ENCODE measurements around the gene ACTN1.

ACTN1 gene

DNA sequence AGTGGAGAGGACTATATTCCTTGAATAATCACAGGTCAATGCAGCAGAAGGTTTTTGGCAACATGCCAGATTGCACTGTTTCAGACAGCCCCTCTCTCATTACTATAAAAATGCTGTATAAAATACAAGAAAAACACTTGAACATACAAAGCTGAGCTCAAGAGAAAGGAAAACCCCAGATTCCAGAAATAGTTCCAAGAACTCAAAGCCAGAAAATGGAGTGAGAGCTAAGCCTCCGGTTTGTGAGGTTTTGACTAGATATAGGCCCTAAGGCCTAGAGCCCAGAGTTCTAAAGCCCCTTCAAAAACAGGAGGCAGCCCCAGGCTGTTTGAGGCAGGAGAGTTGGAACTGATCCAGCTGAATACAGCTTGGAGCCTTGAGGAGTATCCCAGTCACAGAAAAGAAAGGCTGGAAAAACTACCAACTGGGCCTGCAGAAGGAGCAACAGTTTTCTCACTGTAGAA, 29.4 kb upstream of the ACTN1 start:
- TF ChIP-seq PAX5 (IDR thresholded peaks at IDR 0.05; ENCODE audit: insufficient read depth, low read length, severe bottlenecking), result no peak
- TF ChIP-seq POU2F2 (IDR thresholded peaks at IDR 0.05; ENCODE audit: low read depth, low read length), result no peak
- no peak for TF ChIP-seq POLR2AphosphoS5 (IDR thresholded peaks at IDR 0.05; ENCODE audit: low read depth, low read length)
- no peak for TF ChIP-seq SPI1 (IDR thresholded peaks at IDR 0.05; ENCODE audit: low read depth, low read length)
- no peak for TF ChIP-seq POLR2A (IDR thresholded peaks at IDR 0.05; ENCODE audit: low read depth, low read length)
- no peak for TF ChIP-seq TAF1 (IDR thresholded peaks at IDR 0.05; ENCODE audit: low read depth, low read length)
- no peak for DNase-seq (ENCODE audit: insufficient read length, low spot score)
- FAIRE-seq, result no peak

DNA sequence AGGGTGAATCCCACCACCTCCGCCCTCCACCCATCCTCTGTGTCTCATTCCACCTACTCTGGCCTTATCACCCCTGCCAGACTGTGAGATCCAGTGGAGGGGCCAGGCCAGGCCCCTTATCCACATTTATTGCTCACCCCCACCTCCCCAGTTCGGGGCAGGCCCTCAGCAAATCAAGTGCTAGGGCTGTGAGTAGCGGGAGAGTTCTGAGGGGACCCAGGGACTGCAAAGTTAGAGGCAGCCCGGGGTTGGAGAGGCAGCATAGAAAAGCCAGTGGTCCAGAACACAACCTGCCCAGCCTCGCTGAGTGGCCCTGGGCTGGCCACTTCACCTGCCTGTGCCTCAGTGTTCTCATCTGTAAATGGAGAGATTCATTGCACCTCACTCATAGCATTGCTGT, 27.2 kb upstream of the ACTN1 start:
- no peak for TF ChIP-seq POLR2AphosphoS5 (IDR thresholded peaks at IDR 0.05; ENCODE audit: low read depth, low read length)
- no peak for TF ChIP-seq POLR2A (IDR thresholded peaks at IDR 0.05; ENCODE audit: low read depth, low read length)
- TF ChIP-seq SPI1 (IDR thresholded peaks at IDR 0.05; ENCODE audit: low read depth, low read length), result no peak
- no peak for TF ChIP-seq POU2F2 (IDR thresholded peaks at IDR 0.05; ENCODE audit: low read depth, low read length)
- TF ChIP-seq PAX5 (IDR thresholded peaks at IDR 0.05; ENCODE audit: insufficient read depth, low read length, severe bottlenecking), result no peak
- TF ChIP-seq TAF1 (IDR thresholded peaks at IDR 0.05; ENCODE audit: low read depth, low read length), result no peak
- FAIRE-seq (no peak), DNase-seq (ENCODE audit: insufficient read length, low spot score) (no peak)

DNA sequence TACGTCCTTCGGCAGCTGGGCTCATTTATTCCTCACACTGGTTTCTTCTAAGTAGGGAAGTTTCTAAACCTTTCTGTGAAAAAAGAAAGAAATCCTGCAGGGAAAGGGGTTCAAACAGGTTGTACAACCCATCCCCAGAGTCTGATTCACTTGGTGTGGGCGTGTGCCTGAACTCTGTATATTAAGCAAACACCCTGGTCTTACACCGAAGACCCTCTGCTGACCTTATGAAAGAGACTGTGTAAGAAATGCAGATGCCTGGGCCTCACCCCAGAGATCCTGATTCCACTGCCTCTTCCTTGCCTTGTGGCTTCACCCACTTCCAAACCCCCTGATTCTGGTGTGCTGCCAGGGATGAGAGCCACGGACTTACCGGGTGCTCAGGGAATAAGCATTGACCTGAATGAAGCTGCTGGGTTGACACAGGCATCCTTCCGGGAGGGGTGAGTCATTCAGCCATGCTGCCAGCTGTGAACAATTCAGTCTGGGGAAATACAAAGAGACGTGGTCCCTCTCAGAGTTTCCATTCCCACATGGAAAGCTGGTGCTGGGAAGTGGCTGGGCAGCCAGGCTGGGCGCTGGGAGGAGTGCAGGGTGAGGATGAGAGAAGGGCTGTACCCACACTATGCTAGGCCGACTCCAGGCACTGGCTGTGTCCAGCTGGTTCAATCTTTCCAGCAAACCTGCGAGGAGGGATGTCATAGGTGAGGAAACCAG, 26.5 kb upstream of the ACTN1 start:
- no peak for DNase-seq (ENCODE audit: insufficient read length, low spot score)
- TF ChIP-seq SPI1 (IDR thresholded peaks at IDR 0.05; ENCODE audit: low read depth, low read length) (no peak), POLR2AphosphoS5 (IDR thresholded peaks at IDR 0.05; ENCODE audit: low read depth, low read length) (no peak), PAX5 (IDR thresholded peaks at IDR 0.05; ENCODE audit: insufficient read depth, low read length, severe bottlenecking) (no peak), POU2F2 (IDR thresholded peaks at IDR 0.05; ENCODE audit: low read depth, low read length) (no peak), TAF1 (IDR thresholded peaks at IDR 0.05; ENCODE audit: low read depth, low read length) (no peak), POLR2A (IDR thresholded peaks at IDR 0.05; ENCODE audit: low read depth, low read length) (no peak)

GRCh38 chr14:69004731-69005431, 25.8 kb upstream of the ACTN1 start:
- TF ChIP-seq SPI1 (IDR thresholded peaks at IDR 0.05; ENCODE audit: low read depth, low read length) (no peak), PAX5 (IDR thresholded peaks at IDR 0.05; ENCODE audit: insufficient read depth, low read length, severe bottlenecking) (no peak), POLR2AphosphoS5 (IDR thresholded peaks at IDR 0.05; ENCODE audit: low read depth, low read length) (no peak)
- DNase-seq (ENCODE audit: insufficient read length, low spot score) (no peak), FAIRE-seq (no peak)

More for the DNA sequence above, 26.5 kb upstream of the ACTN1 start:
- no peak for FAIRE-seq

- TF ChIP-seq POU2F2 (IDR thresholded peaks at IDR 0.05; ENCODE audit: low read depth, low read length), result no peak
- no peak for TF ChIP-seq PAX5 (IDR thresholded peaks at IDR 0.05; ENCODE audit: insufficient read depth, low read length, severe bottlenecking)
- TF ChIP-seq POLR2AphosphoS5 (IDR thresholded peaks at IDR 0.05; ENCODE audit: low read depth, low read length), result no peak
- no peak for TF ChIP-seq TAF1 (IDR thresholded peaks at IDR 0.05; ENCODE audit: low read depth, low read length)
- no peak for FAIRE-seq
Observed at GRCh38 chr14:69003626-69004025, 24.5 kb upstream of the ACTN1 start.

DNA sequence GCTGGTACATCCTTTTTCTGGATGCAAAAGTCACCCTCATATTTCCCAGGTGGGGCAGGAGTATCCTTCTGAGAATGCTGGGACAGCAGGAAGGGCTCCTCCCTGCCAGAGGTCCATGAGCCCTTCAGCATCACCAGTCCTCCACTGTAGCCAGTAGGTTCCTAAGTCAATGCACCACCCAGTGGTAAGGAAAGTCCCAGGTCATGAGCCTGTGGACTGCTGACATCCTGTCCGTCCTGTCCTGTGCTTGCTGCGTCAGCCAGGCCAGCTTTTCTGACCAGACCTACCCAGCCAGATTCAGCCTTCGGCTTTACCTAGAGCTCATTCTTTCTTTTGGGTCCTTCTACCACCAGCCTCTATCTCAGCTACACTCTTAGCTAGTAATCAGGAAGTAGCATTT, 23.0 kb upstream of the ACTN1 start:
- no peak for DNase-seq (ENCODE audit: insufficient read length, low spot score)
- FAIRE-seq, result no peak
- TF ChIP-seq TAF1 (IDR thresholded peaks at IDR 0.05; ENCODE audit: low read depth, low read length) (no peak), SPI1 (IDR thresholded peaks at IDR 0.05; ENCODE audit: low read depth, low read length) (no peak), POLR2AphosphoS5 (IDR thresholded peaks at IDR 0.05; ENCODE audit: low read depth, low read length) (no peak), PAX5 (IDR thresholded peaks at IDR 0.05; ENCODE audit: insufficient read depth, low read length, severe bottlenecking) (no peak), POLR2A (IDR thresholded peaks at IDR 0.05; ENCODE audit: low read depth, low read length) (no peak), POU2F2 (IDR thresholded peaks at IDR 0.05; ENCODE audit: low read depth, low read length) (no peak)

More at GRCh38 chr14:69003626-69004025, 24.5 kb upstream of the ACTN1 start:
- no peak for DNase-seq (ENCODE audit: insufficient read length, low spot score)

GRCh38 chr14:69001375-69001774, 22.3 kb upstream of the ACTN1 start:
- TF ChIP-seq POLR2AphosphoS5 (IDR thresholded peaks at IDR 0.05; ENCODE audit: low read depth, low read length) (no peak), POU2F2 (IDR thresholded peaks at IDR 0.05; ENCODE audit: low read depth, low read length) (no peak), POLR2A (IDR thresholded peaks at IDR 0.05; ENCODE audit: low read depth, low read length) (no peak), PAX5 (IDR thresholded peaks at IDR 0.05; ENCODE audit: insufficient read depth, low read length, severe bottlenecking) (no peak), TAF1 (IDR thresholded peaks at IDR 0.05; ENCODE audit: low read depth, low read length) (no peak), SPI1 (IDR thresholded peaks at IDR 0.05; ENCODE audit: low read depth, low read length) (no peak)
- FAIRE-seq, result no peak
- no peak for DNase-seq (ENCODE audit: insufficient read length, low spot score)

DNA sequence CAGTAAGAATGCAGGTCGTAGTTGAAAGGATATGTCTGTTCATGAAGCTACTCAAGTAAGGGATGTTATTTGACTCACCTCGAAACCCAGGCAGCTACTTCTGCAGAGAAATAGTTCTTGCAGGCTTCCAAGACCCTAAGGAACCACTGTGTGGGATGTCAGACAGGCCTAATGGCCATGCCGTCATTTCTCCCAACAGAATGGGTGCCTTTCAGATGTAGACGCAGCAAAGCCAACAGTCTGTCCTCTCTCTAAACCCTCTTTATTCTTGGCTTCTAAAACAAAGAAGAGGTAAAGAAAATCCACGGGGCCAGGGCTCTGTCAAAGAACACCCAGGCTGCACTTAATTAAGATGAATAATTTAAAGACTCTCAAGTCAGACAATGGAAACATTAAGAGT, 19.0 kb upstream of the ACTN1 start:
- FAIRE-seq, result no peak
- TF ChIP-seq PAX5 (IDR thresholded peaks at IDR 0.05; ENCODE audit: insufficient read depth, low read length, severe bottlenecking) (no peak), SPI1 (IDR thresholded peaks at IDR 0.05; ENCODE audit: low read depth, low read length) (no peak), POU2F2 (IDR thresholded peaks at IDR 0.05; ENCODE audit: low read depth, low read length) (no peak), POLR2A (IDR thresholded peaks at IDR 0.05; ENCODE audit: low read depth, low read length) (no peak), TAF1 (IDR thresholded peaks at IDR 0.05; ENCODE audit: low read depth, low read length) (no peak), POLR2AphosphoS5 (IDR thresholded peaks at IDR 0.05; ENCODE audit: low read depth, low read length) (no peak)
- DNase-seq (ENCODE audit: insufficient read length, low spot score), result no peak

- FAIRE-seq (no peak), DNase-seq (ENCODE audit: insufficient read length, low spot score) (no peak)
- TF ChIP-seq POLR2AphosphoS5 (IDR thresholded peaks at IDR 0.05; ENCODE audit: low read depth, low read length), result no peak
- no peak for TF ChIP-seq TAF1 (IDR thresholded peaks at IDR 0.05; ENCODE audit: low read depth, low read length)
- no peak for TF ChIP-seq POLR2A (IDR thresholded peaks at IDR 0.05; ENCODE audit: low read depth, low read length)
- no peak for TF ChIP-seq PAX5 (IDR thresholded peaks at IDR 0.05; ENCODE audit: insufficient read depth, low read length, severe bottlenecking)
- no peak for TF ChIP-seq POU2F2 (IDR thresholded peaks at IDR 0.05; ENCODE audit: low read depth, low read length)
- no peak for TF ChIP-seq SPI1 (IDR thresholded peaks at IDR 0.05; ENCODE audit: low read depth, low read length)
Observed at GRCh38 chr14:68995731-68996130, 16.6 kb upstream of the ACTN1 start.
